Measurements from ENCODE around the gene NOC2L. TPM values are rescaled to one million over a fixed set of nuclear protein-coding genes. Genes with fewer than 3 reads are reported as not detected.

NOC2L gene
- total RNA-seq, 1 donor from 2014 or later: 58.3 TPM

- no peak for DNase-seq (ENCODE audit: low read depth in 2 of 2)
These were observed 28.4 kb downstream of the NOC2L start for GRCh38 chr1:930633-931138.

- no peak for DNase-seq (ENCODE audit: low read depth in 2 of 2)
These were observed 29.1 kb downstream of the NOC2L start for GRCh38 chr1:929712-930632.

- no peak for DNase-seq (ENCODE audit: low read depth in 2 of 2)
These were observed 30.0 kb downstream of the NOC2L start for GRCh38 chr1:928825-929661.

GRCh38 chr1:927748-928147, 31.3 kb downstream of the NOC2L start:
- no peak for DNase-seq (ENCODE audit: low read depth in 2 of 2)

- no peak for DNase-seq (ENCODE audit: low read depth in 2 of 2)
These were observed 31.8 kb downstream of the NOC2L start for GRCh38 chr1:927234-927633.

GRCh38 chr1:925561-926421, 33.3 kb downstream of the NOC2L start:
- no peak for DNase-seq (ENCODE audit: low read depth in 2 of 2)

GRCh38 chr1:924656-925560, 34.1 kb downstream of the NOC2L start:
- DNase-seq (ENCODE audit: low read depth in 2 of 2): peak; percentile 34 to 54

- DNase-seq (ENCODE audit: low read depth in 2 of 2): no peak
These were observed 34.9 kb downstream of the NOC2L start for GRCh38 chr1:923991-924655.

GRCh38 chr1:923131-923990, 35.7 kb downstream of the NOC2L start, which contains the start of gene SAMD11:
SAMD11 (plus strand) TSS chr1:923923; CDS start chr1:924432, 509 bp downstream.
- DNase-seq (ENCODE audit: low read depth in 2 of 2): peak; percentile 83 to 86

- DNase-seq (ENCODE audit: low read depth in 2 of 2): peak; percentile 75 to 79
These were observed 37.8 kb downstream of the NOC2L start for GRCh38 chr1:921011-921837.

GRCh38 chr1:920521-920920, 38.5 kb downstream of the NOC2L start:
- no peak for DNase-seq (ENCODE audit: low read depth in 2 of 2)

- DNase-seq (ENCODE audit: low read depth in 2 of 2): no peak
These were observed 39.0 kb downstream of the NOC2L start for GRCh38 chr1:920010-920409.

GRCh38 chr1:919271-919872, 39.7 kb downstream of the NOC2L start:
- DNase-seq (ENCODE audit: low read depth in 2 of 2): no peak

- no peak for DNase-seq (ENCODE audit: low read depth in 2 of 2)
These were observed 40.2 kb downstream of the NOC2L start for GRCh38 chr1:918843-919242.

- DNase-seq (ENCODE audit: low read depth in 2 of 2): no peak
These were observed 40.7 kb downstream of the NOC2L start for GRCh38 chr1:918353-918752.

GRCh38 chr1:917466-918091, 41.5 kb downstream of the NOC2L start:
- no peak for DNase-seq (ENCODE audit: low read depth in 2 of 2)

GRCh38 chr1:917076-917459, 42.0 kb downstream of the NOC2L start:
- no peak for DNase-seq (ENCODE audit: low read depth in 2 of 2)

Data from lung microvascular endothelial cell (primary cell).